GM23338 (cell line): ENCODE measurements around the gene PGAP3. TPM values are rescaled to one million over a fixed set of nuclear protein-coding genes. Genes with fewer than 3 reads are reported as not detected.

ENCODE experiments used
- ATAC-seq: fragments of 200-7000 bp; cut with Tn5 transposase; 3 replicates; pipeline ENCODE4 v1.9.1; 2020
- DNase-seq: peaks from one replicate; pipeline ENCODE4 v3.0.0-alpha.2; 2015; ENCODE audit warnings: low spot score
- H2AFZ ChIP-seq: fragments of 200-600 bp; sonication (generic); 2 replicates; pipeline ENCODE4 v1.8.0; 2016; ENCODE audit warnings: antibody characterized with exemption, mild to moderate bottlenecking, moderate library complexity
- H3F3A ChIP-seq: fragments of 200-600 bp; sonication (generic); replicated peaks from 2 replicates; pipeline ENCODE4 v1.8.0; 2017; ENCODE audit warnings: antibody characterized with exemption, mixed run types, low read depth
- H3K27ac ChIP-seq: fragments of 200-600 bp; sonication (generic); 2 replicates; pipeline ENCODE4 v1.6.1; 2016; ENCODE audit warnings: low read depth
- H3K27me3 ChIP-seq: fragments of 200-600 bp; sonication (generic); 2 replicates; pipeline ENCODE4 v1.8.0; 2016; ENCODE audit warnings: mild to moderate bottlenecking, mixed run types, moderate library complexity; ENCODE audit not compliant: insufficient read depth
- H3K36me3 ChIP-seq: fragments of 200-600 bp; sonication (generic); 2 replicates; pipeline ENCODE4 v1.8.0; 2016; ENCODE audit warnings: mild to moderate bottlenecking; ENCODE audit not compliant: insufficient read depth
- H3K4me1 ChIP-seq: fragments of 200-600 bp; sonication (generic); 2 replicates; pipeline ENCODE4 v1.8.0; 2016; ENCODE audit warnings: mild to moderate bottlenecking, moderate library complexity; ENCODE audit not compliant: insufficient read depth
- H3K4me2 ChIP-seq: fragments of 200-600 bp; sonication (generic); 2 replicates; pipeline ENCODE4 v1.7.1; 2017; ENCODE audit warnings: mixed run types
- H3K4me3 ChIP-seq: fragments of 200-600 bp; sonication (generic); 2 replicates; pipeline ENCODE4 v1.6.1; 2016; ENCODE audit warnings: mixed run types
- H3K79me2 ChIP-seq: fragments of 200-600 bp; sonication (generic); replicated peaks from 2 replicates; pipeline ENCODE4 v1.8.0; 2017; ENCODE audit warnings: mild to moderate bottlenecking; ENCODE audit not compliant: insufficient read depth
- H3K9me2 ChIP-seq: fragments of 200-600 bp; sonication (generic); 2 replicates; pipeline ENCODE4 v1.8.0; 2017; ENCODE audit not compliant: insufficient read depth
- H4K20me1 ChIP-seq: fragments of 200-600 bp; sonication (generic); replicated peaks from 2 replicates; pipeline ENCODE4 v1.8.0; 2017; ENCODE audit warnings: mild to moderate bottlenecking; ENCODE audit not compliant: insufficient read depth
- H3K27ac Mint-ChIP-seq: 2 replicates; pipeline ENCODE4 v1.8.0; 2020; ENCODE audit warnings: inconsistent platforms, mild to moderate bottlenecking, moderate library complexity, mixed read lengths
- H3K27me3 Mint-ChIP-seq: 3 replicates; pipeline ENCODE4 v1.8.0; 2022; ENCODE audit warnings: low read depth, mild to moderate bottlenecking, moderate library complexity, mixed read lengths, inconsistent platforms; ENCODE audit not compliant: insufficient read depth, poor library complexity
- H3K36me3 Mint-ChIP-seq: 3 replicates; pipeline ENCODE4 v1.8.0; 2021; ENCODE audit warnings: low read depth, mild to moderate bottlenecking, inconsistent platforms, moderate library complexity, mixed read lengths
- H3K4me1 Mint-ChIP-seq: 3 replicates; pipeline ENCODE4 v1.8.0; 2020; ENCODE audit warnings: mild to moderate bottlenecking, inconsistent platforms, mixed read lengths
- H3K4me3 Mint-ChIP-seq: 3 replicates; pipeline ENCODE4 v1.8.0; 2021; ENCODE audit warnings: moderate library complexity, mild to moderate bottlenecking, inconsistent platforms, mixed read lengths
- H3K9me3 Mint-ChIP-seq: 3 replicates; pipeline ENCODE4 v1.8.0; 2020; ENCODE audit warnings: moderate library complexity, mild to moderate bottlenecking, inconsistent platforms, mixed read lengths
- CREB1 ChIP-seq: fragments of 250-450 bp; sonication (Bioruptor Pico); IDR thresholded peaks from 2 replicates; pipeline ENCODE4 v1.5.0; 2020; ENCODE audit warnings: low read depth, mild to moderate bottlenecking, moderate library complexity
- CTCF ChIP-seq, 2 experiments: fragments of 200-600 bp in 1 of 2; sonication (generic) in 1 of 2; conservative IDR thresholded peaks; 2 replicates each; pipeline versions ENCODE4 v1.5.1 to v1.6.1; 2016 to 2017; ENCODE audit warnings: antibody characterized with exemption in 2 of 2, low read depth in 2 of 2, mild to moderate bottlenecking in 2 of 2, moderate library complexity in 1 of 2
- EZH2 ChIP-seq: fragments of 200-600 bp; sonication (generic); IDR thresholded peaks from one replicate; pipeline ENCODE4 v1.8.0; 2017; ENCODE audit warnings: antibody characterized with exemption, mild to moderate bottlenecking, low read depth; ENCODE audit not compliant: unreplicated experiment
- EZH2phosphoT487 ChIP-seq: fragments of 200-600 bp; sonication (generic); IDR thresholded peaks from one replicate; pipeline ENCODE4 v1.8.1; 2018; ENCODE audit warnings: antibody characterized with exemption; ENCODE audit not compliant: unreplicated experiment
- REST ChIP-seq: IDR thresholded peaks from one replicate; pipeline ENCODE4 v1.6.1; 2018; ENCODE audit warnings: antibody characterized with exemption; ENCODE audit not compliant: unreplicated experiment
- STAT1 ChIP-seq: IDR thresholded peaks from one replicate; pipeline ENCODE4 v1.6.1; 2016; ENCODE audit warnings: antibody characterized with exemption; ENCODE audit not compliant: unreplicated experiment
- ZNF331 ChIP-seq: fragments of 250-450 bp; sonication (Bioruptor Pico); IDR thresholded peaks from 2 replicates; pipeline ENCODE4 v1.5.0; 2020; ENCODE audit warnings: low read depth, mild to moderate bottlenecking, moderate library complexity
- ZNF462 ChIP-seq: fragments of 250-450 bp; sonication (Bioruptor Pico); IDR thresholded peaks from 2 replicates; pipeline ENCODE4 v1.5.0; 2020; ENCODE audit warnings: mild to moderate bottlenecking, moderate library complexity
- polyA plus RNA-seq: library from polyadenylated mRNA; unstranded; fragments of >200 nt; fragmentation: Nextera tagmentation; extraction: Ambion mirVana; gene quantifications from 2 replicates; pipeline ENCODE4 v1.2.1, GENCODE V29; 2016
- total RNA-seq: library from RNA; depleted of rRNA; stranded (reverse); fragments of >200 nt; shearing (Covaris generic); gene quantifications from 2 replicates; pipeline ENCODE4 v1.2.3, GENCODE V29; 2014

The PGAP3 gene
- total and polyA plus RNA-seq, 2 experiments from 2014 or later: 7.0 to 10.7 TPM

- TF ChIP-seq EZH2: no peak
- TF ChIP-seq CTCF (conservative IDR thresholded peaks at IDR 0.05; ENCODE audit: low read depth in 2 of 2): no peak
- no peak for TF ChIP-seq REST
- no peak for TF ChIP-seq CREB1 (CRISPR knock-in tag)
- TF ChIP-seq STAT1: no peak
- no peak for TF ChIP-seq ZNF331 (CRISPR knock-in tag)
These were observed 48.0 kb upstream of the PGAP3 start (continued) for GRCh38 chr17:39735882-39736281.

- H3K9me3 Mint-ChIP-seq: no peaks in the 10 kb centered on the region; the same call in 1 of the 3 replicates
- H3K36me3 ChIP-seq: 0 out of 2 replicates have a peak, but pooled peaks cover 4% of the 10 kb centered on the region
- H3K9me2 ChIP-seq: no peaks in the 10 kb centered on the region
- H3K4me3 Mint-ChIP-seq: no peak overlapping the region; the same call in 2 of the 3 replicates
- H2AFZ ChIP-seq: no peak overlapping the region
- H3K4me1 Mint-ChIP-seq: peaks cover 34% of the 10 kb centered on the region
- no peak overlapping the region for H3K4me2 ChIP-seq
- peaks cover 30% of the 10 kb centered on the region for H3K4me1 ChIP-seq
- H3K27me3 ChIP-seq: no peaks in the 10 kb centered on the region
- H3F3A ChIP-seq: peaks cover 16% of the 10 kb centered on the region
- no peaks in the 10 kb centered on the region; the same call in 1 of the 2 replicates for H4K20me1 ChIP-seq
- H3K27me3 Mint-ChIP-seq: peaks cover 25% of the 10 kb centered on the region
- no peak for ATAC-seq
- peaks cover 14% of the 10 kb centered on the region for H3K36me3 Mint-ChIP-seq
- H3K27ac Mint-ChIP-seq: no peak overlapping the region
- H3K79me2 ChIP-seq: no peaks in the 10 kb centered on the region
- DNase-seq: no peak
- H3K27ac ChIP-seq: no peak overlapping the region
- no peak overlapping the region for H3K4me3 ChIP-seq
- TF ChIP-seq EZH2phosphoT487: no peak
- TF ChIP-seq ZNF331 (CRISPR knock-in tag): no peak
- TF ChIP-seq REST: no peak
- TF ChIP-seq ZNF462 (CRISPR knock-in tag): no peak
These were observed 44.7 kb upstream of the PGAP3 start for GRCh38 chr17:39732586-39732985.
